DLD1 (cell line): ENCODE data around the gene SPRR1B.
"Not testable (repeated sequence)": the region's sequence is repeated elsewhere in the genome, so short reads cannot be mapped to it uniquely, and the experiment has no call there.

Source experiments
- in situ Hi-C: cut with HindIII; loops from 2 replicates; pipeline ENCODE4 v1.10.0; 2017; ENCODE audit warnings: low sequenced_read_pairs

SPRR1B gene

DNA sequence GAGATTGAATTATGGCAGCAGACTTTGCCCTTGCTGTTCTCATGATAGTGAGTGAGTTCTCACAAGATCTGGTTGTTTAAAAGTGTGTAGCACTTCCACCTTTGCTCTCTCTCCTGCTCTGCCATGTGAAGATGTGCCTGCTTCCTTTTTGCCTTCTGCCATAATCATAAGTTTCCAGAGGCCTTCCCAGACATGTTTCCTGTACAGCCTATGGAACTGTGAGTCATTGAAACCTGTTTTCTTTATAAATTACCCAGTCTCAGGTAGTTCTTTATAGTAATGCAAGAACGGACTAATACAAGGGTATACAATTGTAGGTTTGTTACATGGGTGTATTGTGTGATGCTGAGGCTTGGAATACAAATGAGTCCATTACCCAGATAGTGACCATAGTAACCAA, 4.2 kb downstream of the SPRR1B start:
- in situ Hi-C loops, result no loop called here

DNA sequence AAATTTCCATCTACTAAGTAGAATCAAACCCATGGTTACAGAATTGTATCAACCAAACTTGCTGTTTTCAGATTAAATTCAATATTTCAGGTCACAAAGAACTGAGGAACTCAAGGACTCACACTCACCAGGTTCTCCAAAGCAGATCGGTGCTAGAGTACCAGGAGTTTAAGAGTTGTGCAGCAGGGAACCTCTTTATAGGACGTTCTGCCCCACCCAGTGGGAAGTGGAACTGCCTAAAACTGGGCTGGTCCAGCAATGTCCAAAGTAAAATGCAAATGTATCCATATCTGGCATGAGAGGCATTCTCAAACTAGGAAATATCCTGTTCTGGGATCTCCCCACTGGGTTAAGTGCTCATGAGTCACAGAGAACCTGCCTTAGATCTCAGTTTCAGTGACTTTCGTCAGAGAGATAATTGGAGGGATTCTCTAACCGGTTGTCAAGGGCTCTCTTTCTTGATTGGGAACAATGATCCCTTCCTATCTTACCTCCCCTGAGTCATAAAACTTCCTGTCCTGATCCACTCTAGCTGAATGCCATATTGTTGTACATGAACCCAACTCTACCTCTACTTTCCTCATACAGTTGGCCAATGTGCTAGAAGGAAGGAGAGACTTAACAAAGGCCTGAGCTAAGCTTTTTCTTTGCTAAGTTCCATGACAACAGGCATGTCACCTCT, 10.1 kb downstream of the SPRR1B start, which contains the start of gene SPRR2D:
Gene SPRR2D, minus strand, starts transcription at position 171 of the 682 bp plus-strand sequence. CDS start 774 bp downstream, outside the sequence.
- in situ Hi-C loops, result no loop called here

DNA sequence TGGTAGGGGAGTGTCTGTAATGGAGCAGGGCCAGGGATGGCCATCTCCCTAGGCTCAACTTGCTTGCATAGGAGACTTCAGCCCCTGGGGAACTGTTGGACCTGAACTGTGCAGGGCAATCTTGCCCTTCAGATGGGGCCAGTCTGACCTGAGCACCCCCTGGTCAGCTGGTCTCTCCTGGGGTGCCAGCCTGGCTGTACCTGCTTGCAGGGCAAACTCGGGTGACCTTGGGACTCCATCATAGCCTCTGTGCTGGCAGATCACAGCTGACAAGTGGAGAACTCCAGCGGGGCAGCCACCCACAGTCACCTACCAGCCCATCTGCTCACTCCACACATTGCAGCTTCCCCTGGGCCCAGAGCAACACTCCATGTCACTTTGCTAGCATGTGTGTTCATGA, 18.2 kb downstream of the SPRR1B start:
- in situ Hi-C loops, result no loop called here

DNA sequence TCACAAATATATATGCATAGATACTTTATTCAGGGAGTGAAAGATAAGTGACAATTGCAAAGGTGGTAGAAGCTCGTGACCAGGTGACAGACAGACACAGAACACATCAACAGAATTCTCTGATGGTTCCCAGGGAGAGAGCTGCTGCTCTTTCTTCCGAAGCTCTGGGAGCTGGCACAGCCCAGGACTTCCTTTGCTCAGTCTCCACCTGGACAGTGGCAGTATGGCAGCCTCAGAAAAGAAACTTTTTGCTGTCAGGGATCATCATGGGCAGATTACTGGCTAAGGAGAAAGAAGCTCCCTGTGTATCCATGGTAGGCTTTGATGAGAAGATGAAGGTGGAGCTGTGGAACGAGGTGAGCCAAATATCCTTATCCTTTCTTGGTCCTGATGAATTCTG, 25.1 kb downstream of the SPRR1B start:
- in situ Hi-C loops, result not testable (repeated sequence)

DNA sequence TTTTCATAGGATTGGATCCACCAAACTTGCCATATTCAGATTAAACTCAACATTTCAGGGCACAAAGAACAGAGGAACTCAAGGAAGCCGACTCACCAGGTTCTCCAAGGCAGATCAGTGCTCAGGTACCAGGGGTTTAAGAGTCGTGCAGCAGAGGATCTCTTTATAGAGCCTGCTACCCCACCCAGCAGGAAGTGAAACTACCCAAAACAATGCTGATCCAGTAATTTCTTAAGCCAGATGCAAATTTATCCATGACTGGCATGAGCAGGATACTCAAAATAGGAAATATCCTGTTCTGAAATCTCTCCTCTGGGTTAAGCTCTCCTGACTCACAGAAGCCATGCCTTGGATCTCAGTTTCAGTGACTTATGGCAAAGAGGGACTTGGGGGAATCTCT, 26.4 kb downstream of the SPRR1B start, which contains the start of gene SPRR2A:
Gene SPRR2A, minus strand, starts transcription at position 138 of the 400 bp plus-strand sequence. CDS start 777 bp downstream, outside the sequence.
- in situ Hi-C loops, result no loop called here

DNA sequence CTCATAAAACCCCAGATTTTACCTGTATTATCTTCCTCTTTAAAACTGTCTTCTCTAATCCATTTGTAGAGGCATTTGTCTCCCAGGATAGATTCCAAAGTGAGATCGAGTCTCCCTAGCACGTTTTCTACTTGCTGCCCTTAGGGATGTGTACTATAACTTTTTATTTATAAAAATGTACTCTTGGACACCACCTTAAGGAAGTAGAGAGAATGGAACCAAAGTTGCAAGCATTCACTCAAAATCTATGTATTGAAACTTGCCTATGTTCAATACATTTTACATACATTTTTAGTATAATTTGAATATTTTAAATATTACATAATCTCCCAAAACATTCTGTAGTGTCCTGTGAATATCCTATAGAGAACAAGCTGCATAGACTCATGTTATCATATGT, 27.2 kb downstream of the SPRR1B start:
- in situ Hi-C loops, result no loop called here

DNA sequence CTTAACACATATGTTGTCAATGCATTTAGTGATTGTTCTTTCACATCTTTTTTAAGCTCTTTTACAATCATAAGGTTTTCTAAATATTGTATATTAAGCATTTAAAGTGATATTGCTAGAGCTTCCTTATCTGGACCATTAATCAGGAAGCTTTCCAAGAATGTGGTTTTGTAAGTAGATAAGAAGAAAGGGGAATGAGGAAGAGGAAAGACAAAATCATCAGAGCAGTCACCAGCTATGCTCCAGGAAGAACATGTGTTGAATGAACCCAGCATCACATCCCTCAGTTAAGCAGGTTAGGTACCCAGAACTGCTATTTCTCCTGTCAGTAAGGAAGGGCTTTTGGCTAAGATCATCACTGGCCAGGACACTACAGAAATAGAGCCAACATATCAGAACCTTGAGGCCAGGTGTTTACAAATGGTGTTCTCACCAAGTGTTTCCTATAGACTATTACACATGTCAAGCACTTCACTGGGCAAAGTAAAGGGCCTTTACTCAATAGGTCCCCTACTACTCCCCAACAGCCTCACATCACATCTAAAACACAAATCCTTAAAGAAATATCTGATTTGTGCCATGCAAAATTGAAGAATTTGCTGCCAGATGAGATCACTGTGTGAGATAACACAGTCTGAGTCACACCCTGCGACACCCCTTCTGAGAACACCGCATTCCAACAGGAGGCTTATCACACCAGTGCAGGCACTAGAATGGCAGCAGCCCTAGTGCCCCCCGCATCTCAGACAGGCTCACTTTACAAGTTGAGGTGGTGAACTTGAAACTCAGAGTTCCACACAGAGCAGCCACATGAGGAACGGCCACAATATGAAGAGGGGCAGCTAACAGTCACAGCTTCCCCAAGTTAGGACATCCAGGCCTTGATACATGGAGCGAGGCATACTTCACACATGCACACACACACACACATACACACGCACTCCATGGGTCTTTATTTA, 28.1 kb downstream of the SPRR1B start:
- in situ Hi-C loops, result no loop called here

DNA sequence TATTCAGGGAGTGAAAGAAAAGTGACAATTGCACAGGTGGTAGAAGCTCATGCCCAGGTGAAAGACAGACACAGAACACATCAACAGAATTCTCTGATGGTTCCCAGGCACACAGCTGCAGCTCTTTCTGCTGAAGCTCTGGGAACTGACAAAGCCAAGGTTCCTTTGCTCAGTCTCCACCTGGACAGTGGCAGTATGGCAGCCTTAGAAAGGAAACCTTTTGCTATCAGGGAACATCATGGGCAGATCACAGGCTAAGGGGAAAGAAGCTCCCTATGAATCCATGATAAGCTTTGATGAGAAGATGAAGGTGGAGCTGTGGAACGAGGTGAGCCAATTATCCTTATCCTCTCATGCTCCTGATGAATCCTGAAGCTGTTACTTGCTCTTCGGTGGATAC, 39.2 kb downstream of the SPRR1B start:
- in situ Hi-C loops, result no loop called here

DNA sequence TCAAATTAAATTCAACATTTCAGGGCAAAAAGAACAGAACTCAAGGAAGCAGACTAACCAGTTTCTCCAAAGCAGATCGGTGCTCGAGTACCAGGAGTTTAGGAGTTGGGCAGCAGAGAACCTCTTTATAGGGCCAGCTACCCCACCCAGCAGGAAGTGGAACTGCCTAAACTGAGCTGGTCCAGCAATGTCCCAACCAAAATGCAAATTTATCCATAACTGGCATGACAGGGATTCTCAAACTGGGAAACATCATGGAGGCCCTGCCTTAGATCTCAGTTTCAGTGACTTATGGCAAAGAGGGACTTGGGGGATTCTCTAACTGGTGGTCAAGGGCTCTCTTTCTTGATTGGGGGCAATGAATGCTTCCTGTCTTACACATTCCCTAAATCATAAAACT, 40.5 kb downstream of the SPRR1B start, which contains the start of gene SPRR2B:
Gene SPRR2B, minus strand, starts transcription at position 101 of the 400 bp plus-strand sequence. CDS start 772 bp downstream, outside the sequence.
- in situ Hi-C loops, result no loop called here

DNA sequence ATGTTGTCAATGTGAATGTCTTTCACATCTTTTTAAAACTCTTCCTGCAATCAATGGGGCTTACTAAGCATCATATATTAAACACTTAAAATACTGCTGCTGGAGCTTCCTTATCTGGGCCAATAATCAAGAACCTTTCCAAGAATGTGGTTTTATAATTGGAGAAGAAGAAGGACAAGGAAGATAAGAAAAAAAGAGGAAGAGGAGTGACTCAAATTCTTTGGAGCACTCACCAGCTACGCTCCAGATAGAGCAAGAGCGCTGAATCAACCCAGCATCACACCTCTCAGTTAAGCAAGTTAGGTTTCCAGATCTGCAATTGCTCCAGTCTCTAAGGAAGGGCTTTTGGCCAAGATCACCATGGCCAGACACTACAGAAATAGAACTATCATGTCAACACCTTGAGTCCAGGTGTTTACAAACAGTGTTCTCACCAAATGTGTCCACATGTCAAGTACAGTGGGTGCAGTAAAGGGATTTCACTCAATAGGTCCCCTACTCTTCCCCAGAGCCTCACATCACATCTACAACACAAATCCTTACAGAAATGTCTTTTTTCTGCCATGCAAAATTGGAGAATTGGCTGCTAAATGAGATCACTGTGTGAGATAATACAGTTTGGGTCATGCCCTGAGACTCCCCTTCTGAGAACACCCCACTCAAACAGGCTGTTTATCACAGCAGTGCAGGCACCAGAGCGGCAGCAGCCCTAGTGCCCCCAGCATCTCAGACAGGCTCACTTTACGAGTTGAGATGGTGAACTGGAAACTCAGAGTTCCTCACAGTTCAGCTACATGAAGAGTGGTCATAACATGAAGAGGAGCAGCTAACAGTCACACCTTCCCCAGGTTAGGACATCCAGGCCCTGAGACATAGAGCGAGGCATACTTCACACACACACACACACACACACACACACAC, 42.1 kb downstream of the SPRR1B start:
- in situ Hi-C loops, result no loop called here

DNA sequence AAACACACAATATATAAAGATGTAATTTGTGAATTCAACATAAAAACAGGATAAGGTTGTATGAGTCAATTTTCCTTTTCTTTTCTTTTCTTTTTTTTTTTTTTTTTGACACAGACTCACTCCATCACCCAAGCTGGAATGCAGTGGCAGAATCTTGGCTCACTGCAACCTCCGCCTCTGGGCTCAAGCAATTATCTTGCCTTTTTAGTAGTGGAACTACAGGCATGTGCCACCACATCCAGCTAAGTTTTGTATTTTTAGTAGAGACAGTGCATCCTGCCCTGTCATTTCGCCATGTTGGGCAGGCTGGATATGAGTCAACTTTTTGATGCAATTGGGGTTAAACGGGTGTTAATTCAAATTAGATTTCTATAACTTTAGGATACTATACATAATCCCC, 50.7 kb downstream of the SPRR1B start:
- in situ Hi-C loops, result no loop called here
